ENCODE data around the gene FBXO3. TPM values are rescaled to one million over a fixed set of nuclear protein-coding genes. Genes with fewer than 3 reads are reported as not detected.

The FBXO3 gene
- total and polyA plus RNA-seq, 2 of the 13 experiments (the other 11 are each of a cell fraction or from before 2014, with no cell fraction given), result 20.4 to 27.6 TPM

DNA sequence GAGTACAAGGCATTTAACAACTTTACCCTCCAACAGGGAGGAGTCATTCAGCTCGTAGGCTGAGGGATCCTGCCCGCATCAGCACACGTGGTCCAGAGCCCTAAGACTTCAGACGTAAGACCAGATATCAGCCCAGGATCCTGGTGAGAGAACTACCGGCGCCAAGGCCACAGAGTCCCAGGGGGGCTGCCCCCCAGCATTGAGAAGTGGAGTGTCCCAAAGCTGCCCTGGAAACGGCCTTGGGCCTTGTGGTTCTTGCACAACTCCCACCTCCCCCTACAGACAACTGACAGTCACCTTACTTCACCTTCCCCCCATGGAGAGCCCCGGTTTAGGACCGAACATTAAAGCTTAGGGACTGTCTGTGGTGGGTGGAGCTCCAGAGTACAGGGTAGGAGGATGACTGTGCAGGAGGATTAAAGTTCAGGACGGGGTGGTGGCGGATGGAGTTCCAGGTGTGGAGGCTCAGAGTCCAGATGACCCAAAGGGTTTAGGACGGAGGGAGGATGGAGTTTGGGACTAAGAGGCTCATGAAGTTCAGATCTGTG is 74.7 kb downstream of the FBXO3 start (continued):
- TF ChIP-seq ZSCAN29 (CRISPR knock-in tag; conservative IDR thresholded peaks at IDR 0.05) (no peak), HNRNPL (IDR thresholded peaks at IDR 0.05; ENCODE audit: low read depth, low read length) (no peak), REPIN1 (CRISPR knock-in tag; IDR thresholded peaks at IDR 0.05; ENCODE audit: borderline replicate concordance, low read depth) (0 out of 2 replicates have a peak, but pooled peaks have one; percentile 69), ZNF468 (CRISPR knock-in tag; IDR thresholded peaks at IDR 0.05) (no peak), ZNF354B (CRISPR knock-in tag; IDR thresholded peaks at IDR 0.05) (peak; percentile 31; the same call in 1 of the 2 replicates), SRY (CRISPR knock-in tag; IDR thresholded peaks at IDR 0.05) (no peak), JDP2 (CRISPR knock-in tag; IDR thresholded peaks at IDR 0.05; ENCODE audit: borderline replicate concordance) (no peak), GTF2F1 (IDR thresholded peaks at IDR 0.05; ENCODE audit: low read length) (no peak), ZNF382 (CRISPR knock-in tag; IDR thresholded peaks at IDR 0.05; ENCODE audit: borderline replicate concordance) (no peak), JUNB (CRISPR knock-in tag; IDR thresholded peaks at IDR 0.05; ENCODE audit: borderline replicate concordance) (peak; percentile 53; the same call in 1 of the 2 replicates), ZNF564 (CRISPR knock-in tag; IDR thresholded peaks at IDR 0.05) (no peak), GABPB1 (CRISPR knock-in tag; IDR thresholded peaks at IDR 0.05) (peak; percentile 31; the same call in 1 of the 2 replicates), ESRRA (CRISPR knock-in tag; IDR thresholded peaks at IDR 0.05; ENCODE audit: low read depth) (peak; percentile 80), PAWR (CRISPR knock-in tag; IDR thresholded peaks at IDR 0.05; ENCODE audit: borderline replicate concordance) (no peak), ATRX (CRISPR knock-in tag; IDR thresholded peaks at IDR 0.05; ENCODE audit: borderline replicate concordance) (no peak)
- TF ChIP-seq, protein P1, sequence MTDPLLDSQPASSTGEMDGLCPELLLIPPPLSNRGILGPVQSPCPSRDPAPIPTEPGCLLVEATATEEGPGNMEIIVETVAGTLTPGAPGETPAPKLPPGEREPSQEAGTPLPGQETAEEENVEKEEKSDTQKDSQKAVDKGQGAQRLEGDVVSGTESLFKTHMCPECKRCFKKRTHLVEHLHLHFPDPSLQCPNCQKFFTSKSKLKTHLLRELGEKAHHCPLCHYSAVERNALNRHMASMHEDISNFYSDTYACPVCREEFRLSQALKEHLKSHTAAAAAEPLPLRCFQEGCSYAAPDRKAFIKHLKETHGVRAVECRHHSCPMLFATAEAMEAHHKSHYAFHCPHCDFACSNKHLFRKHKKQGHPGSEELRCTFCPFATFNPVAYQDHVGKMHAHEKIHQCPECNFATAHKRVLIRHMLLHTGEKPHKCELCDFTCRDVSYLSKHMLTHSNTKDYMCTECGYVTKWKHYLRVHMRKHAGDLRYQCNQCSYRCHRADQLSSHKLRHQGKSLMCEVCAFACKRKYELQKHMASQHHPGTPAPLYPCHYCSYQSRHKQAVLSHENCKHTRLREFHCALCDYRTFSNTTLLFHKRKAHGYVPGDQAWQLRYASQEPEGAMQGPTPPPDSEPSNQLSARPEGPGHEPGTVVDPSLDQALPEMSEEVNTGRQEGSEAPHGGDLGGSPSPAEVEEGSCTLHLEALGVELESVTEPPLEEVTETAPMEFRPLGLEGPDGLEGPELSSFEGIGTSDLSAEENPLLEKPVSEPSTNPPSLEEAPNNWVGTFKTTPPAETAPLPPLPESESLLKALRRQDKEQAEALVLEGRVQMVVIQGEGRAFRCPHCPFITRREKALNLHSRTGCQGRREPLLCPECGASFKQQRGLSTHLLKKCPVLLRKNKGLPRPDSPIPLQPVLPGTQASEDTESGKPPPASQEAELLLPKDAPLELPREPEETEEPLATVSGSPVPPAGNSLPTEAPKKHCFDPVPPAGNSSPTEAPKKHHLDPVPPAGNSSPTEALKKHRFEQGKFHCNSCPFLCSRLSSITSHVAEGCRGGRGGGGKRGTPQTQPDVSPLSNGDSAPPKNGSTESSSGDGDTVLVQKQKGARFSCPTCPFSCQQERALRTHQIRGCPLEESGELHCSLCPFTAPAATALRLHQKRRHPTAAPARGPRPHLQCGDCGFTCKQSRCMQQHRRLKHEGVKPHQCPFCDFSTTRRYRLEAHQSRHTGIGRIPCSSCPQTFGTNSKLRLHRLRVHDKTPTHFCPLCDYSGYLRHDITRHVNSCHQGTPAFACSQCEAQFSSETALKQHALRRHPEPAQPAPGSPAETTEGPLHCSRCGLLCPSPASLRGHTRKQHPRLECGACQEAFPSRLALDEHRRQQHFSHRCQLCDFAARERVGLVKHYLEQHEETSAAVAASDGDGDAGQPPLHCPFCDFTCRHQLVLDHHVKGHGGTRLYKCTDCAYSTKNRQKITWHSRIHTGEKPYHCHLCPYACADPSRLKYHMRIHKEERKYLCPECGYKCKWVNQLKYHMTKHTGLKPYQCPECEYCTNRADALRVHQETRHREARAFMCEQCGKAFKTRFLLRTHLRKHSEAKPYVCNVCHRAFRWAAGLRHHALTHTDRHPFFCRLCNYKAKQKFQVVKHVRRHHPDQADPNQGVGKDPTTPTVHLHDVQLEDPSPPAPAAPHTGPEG (CRISPR knock-in tag; IDR thresholded peaks at IDR 0.05), result no peak; the same call in none of the 2 replicates
- TF ChIP-seq, protein P2, sequence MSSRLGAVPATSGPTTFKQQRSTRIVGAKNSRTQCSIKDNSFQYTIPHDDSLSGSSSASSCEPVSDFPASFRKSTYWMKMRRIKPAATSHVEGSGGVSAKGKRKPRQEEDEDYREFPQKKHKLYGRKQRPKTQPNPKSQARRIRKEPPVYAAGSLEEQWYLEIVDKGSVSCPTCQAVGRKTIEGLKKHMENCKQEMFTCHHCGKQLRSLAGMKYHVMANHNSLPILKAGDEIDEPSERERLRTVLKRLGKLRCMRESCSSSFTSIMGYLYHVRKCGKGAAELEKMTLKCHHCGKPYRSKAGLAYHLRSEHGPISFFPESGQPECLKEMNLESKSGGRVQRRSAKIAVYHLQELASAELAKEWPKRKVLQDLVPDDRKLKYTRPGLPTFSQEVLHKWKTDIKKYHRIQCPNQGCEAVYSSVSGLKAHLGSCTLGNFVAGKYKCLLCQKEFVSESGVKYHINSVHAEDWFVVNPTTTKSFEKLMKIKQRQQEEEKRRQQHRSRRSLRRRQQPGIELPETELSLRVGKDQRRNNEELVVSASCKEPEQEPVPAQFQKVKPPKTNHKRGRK (CRISPR knock-in tag; IDR thresholded peaks at IDR 0.05), result no peak
- TF ChIP-seq, protein P3, sequence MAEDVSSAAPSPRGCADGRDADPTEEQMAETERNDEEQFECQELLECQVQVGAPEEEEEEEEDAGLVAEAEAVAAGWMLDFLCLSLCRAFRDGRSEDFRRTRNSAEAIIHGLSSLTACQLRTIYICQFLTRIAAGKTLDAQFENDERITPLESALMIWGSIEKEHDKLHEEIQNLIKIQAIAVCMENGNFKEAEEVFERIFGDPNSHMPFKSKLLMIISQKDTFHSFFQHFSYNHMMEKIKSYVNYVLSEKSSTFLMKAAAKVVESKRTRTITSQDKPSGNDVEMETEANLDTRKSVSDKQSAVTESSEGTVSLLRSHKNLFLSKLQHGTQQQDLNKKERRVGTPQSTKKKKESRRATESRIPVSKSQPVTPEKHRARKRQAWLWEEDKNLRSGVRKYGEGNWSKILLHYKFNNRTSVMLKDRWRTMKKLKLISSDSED (CRISPR knock-in tag; IDR thresholded peaks at IDR 0.05), result no peak
- TF ChIP-seq, protein P4, sequence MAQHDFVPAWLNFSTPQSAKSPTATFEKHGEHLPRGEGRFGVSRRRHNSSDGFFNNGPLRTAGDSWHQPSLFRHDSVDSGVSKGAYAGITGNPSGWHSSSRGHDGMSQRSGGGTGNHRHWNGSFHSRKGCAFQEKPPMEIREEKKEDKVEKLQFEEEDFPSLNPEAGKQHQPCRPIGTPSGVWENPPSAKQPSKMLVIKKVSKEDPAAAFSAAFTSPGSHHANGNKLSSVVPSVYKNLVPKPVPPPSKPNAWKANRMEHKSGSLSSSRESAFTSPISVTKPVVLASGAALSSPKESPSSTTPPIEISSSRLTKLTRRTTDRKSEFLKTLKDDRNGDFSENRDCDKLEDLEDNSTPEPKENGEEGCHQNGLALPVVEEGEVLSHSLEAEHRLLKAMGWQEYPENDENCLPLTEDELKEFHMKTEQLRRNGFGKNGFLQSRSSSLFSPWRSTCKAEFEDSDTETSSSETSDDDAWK (CRISPR knock-in tag; IDR thresholded peaks at IDR 0.05), result no peak

Measured in HepG2 (cell line).